ENCODE results near the gene KRTAP10-10. TPM values are rescaled to one million over a fixed set of nuclear protein-coding genes. Genes with fewer than 3 reads are reported as not detected.

KRTAP10-10 gene
- total and polyA plus RNA-seq, 2 donors (not counting 1 experiment from before 2014, with no cell fraction given): not detected

DNA sequence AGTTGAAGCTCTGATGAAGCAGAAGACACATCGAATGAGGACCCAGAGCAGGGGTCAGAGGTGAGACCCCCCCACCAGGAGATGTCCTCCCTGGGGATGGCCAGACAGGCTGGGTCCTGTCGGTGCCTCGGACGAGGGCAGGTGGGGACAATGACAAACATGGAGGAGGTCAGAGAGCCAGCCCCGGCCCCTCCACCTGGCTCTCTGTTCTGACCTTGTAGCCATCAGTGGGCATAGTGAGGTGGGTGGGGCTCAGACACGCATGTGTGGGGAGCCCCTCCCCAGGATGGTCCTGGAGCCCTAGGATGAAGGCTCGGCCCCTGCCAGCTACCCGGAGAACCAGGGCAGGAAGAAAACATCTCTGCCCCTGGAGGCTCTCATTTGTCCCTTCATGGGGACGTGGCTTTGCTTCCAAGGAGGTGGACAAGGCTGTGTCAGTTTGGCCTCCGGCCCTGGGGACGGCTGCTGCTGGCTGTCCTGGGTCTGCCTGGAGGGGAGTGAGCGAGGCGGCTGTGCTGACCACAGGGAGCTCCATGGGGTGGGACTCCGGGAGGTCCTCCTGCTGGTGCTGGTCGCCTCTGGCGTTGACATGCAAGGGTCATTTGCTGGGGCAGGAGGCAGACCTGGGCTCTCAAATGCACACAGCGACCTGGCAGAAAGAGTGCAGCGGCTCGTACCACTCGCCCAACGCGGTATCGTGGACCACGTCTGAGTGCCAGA is 47.4 kb upstream of the KRTAP10-10 start:
- Histone ChIP-seq H3K4me2 (replicated peaks; ENCODE audit: low read depth, low read length, poor library complexity, severe bottlenecking) (no peak overlapping the region), H3K27me3 (replicated peaks in 1 of 4; ENCODE audit: control extremely low read depth in 1 of 4, control insufficient read depth in 3 of 4, insufficient read depth in 4 of 4, low read length in 3 of 4) (peaks cover 0 to 14% (median 3%) of the 10 kb centered on the region in 4 experiments), H3K79me2 (ENCODE audit: control insufficient read depth, insufficient read depth, low read length) (no peaks in the 10 kb centered on the region), H3K27ac (ENCODE audit: low read length in 2 of 2) (no peak overlapping the region), H4K20me1 (ENCODE audit: control insufficient read depth, insufficient read depth, low read length, poor library complexity, severe bottlenecking) (no peaks in the 10 kb centered on the region), H3K9ac (ENCODE audit: low read length) (no peak overlapping the region), H3K36me3 (replicated peaks in 1 of 2; ENCODE audit: control extremely low read depth in 1 of 2, control insufficient read depth in 1 of 2, extremely low read depth in 1 of 2, insufficient read depth in 2 of 2, low read length in 1 of 2) (no peaks in the 10 kb centered on the region), H3K4me3 (ENCODE audit: control extremely low read depth in 1 of 5, extremely low read depth in 1 of 5, insufficient read depth in 1 of 5, low read depth in 2 of 5, low read length in 4 of 5) (no peak overlapping the region), H3K9me3 (ENCODE audit: control extremely low read depth in 1 of 3, control insufficient read depth in 2 of 3, insufficient read depth in 1 of 3, low read length in 2 of 3) (peaks cover 0 to 4% (median 0%) of the 10 kb centered on the region in 3 donors), H2AFZ (ENCODE audit: insufficient read depth, low read depth, low read length, poor library complexity, severe bottlenecking) (no peak overlapping the region), H3K4me1 (ENCODE audit: control insufficient read depth in 2 of 2, insufficient read depth in 2 of 2, low read length in 2 of 2) (no peaks in the 10 kb centered on the region)
- DNase-seq: no peak
- H3K4me3 Mint-ChIP-seq: no peak overlapping the region
- WGBS (ENCODE audit: insufficient coverage): 88% methylated on average over 24 of the region's 24 CpGs
- intact Hi-C loops (cut with micrococcal nuclease): no loop called here
- TF ChIP-seq, protein P1, sequence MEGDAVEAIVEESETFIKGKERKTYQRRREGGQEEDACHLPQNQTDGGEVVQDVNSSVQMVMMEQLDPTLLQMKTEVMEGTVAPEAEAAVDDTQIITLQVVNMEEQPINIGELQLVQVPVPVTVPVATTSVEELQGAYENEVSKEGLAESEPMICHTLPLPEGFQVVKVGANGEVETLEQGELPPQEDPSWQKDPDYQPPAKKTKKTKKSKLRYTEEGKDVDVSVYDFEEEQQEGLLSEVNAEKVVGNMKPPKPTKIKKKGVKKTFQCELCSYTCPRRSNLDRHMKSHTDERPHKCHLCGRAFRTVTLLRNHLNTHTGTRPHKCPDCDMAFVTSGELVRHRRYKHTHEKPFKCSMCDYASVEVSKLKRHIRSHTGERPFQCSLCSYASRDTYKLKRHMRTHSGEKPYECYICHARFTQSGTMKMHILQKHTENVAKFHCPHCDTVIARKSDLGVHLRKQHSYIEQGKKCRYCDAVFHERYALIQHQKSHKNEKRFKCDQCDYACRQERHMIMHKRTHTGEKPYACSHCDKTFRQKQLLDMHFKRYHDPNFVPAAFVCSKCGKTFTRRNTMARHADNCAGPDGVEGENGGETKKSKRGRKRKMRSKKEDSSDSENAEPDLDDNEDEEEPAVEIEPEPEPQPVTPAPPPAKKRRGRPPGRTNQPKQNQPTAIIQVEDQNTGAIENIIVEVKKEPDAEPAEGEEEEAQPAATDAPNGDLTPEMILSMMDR (IDR thresholded peaks at IDR 0.05): no peak
- no peak for TF ChIP-seq EZH2 (IDR thresholded peaks at IDR 0.05; ENCODE audit: borderline replicate concordance, insufficient read depth, low read depth, low read length, poor library complexity, severe bottlenecking)
- H3K27me3 Mint-ChIP-seq: peaks cover 43% of the 10 kb centered on the region
- H3K9me3 Mint-ChIP-seq (ENCODE audit: insufficient read depth): peaks cover 2% of the 10 kb centered on the region
- H3K4me1 Mint-ChIP-seq: no peaks in the 10 kb centered on the region
- ATAC-seq (ENCODE audit: low read depth): no peak
- ChIA-PET CTCF (no interaction called here), POLR2A (no interaction called here)
- no peak overlapping the region for H3K27ac Mint-ChIP-seq

DNA sequence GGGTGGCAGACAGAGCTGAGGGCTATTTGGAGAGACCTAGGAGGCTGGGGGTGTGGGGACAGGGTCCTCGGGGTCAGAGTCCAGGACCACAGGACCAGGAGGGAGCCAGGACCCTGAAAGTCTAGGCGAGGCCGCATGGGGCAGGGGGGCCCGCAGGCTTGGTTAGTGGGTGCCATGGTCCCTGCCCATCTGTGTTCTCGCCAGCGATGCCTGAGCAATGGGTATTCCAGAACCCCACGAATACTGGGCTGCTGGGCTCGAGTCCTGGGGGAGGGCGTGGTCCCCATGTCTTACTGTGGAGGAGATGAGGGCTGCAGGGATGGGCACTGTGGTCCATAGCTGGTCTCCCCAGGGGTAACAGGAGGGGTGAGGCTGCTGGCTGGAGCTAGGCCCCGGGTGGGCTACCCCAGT is 46.8 kb upstream of the KRTAP10-10 start:
- ATAC-seq (ENCODE audit: low read depth): no peak
- Histone ChIP-seq H3K9ac (ENCODE audit: low read length) (no peak overlapping the region), H3K27me3 (replicated peaks in 1 of 4; ENCODE audit: control extremely low read depth in 1 of 4, control insufficient read depth in 3 of 4, insufficient read depth in 4 of 4, low read length in 3 of 4) (peaks cover 0 to 11% (median 3%) of the 10 kb centered on the region in 4 experiments), H3K79me2 (ENCODE audit: control insufficient read depth, insufficient read depth, low read length) (no peaks in the 10 kb centered on the region), H2AFZ (ENCODE audit: insufficient read depth, low read depth, low read length, poor library complexity, severe bottlenecking) (no peak overlapping the region), H3K4me1 (ENCODE audit: control insufficient read depth in 2 of 2, insufficient read depth in 2 of 2, low read length in 2 of 2) (no peaks in the 10 kb centered on the region), H3K4me2 (replicated peaks; ENCODE audit: low read depth, low read length, poor library complexity, severe bottlenecking) (no peak overlapping the region), H3K4me3 (ENCODE audit: control extremely low read depth in 1 of 5, extremely low read depth in 1 of 5, insufficient read depth in 1 of 5, low read depth in 2 of 5, low read length in 4 of 5) (no peak overlapping the region), H3K27ac (ENCODE audit: low read length in 2 of 2) (no peak overlapping the region), H3K9me3 (ENCODE audit: control extremely low read depth in 1 of 3, control insufficient read depth in 2 of 3, insufficient read depth in 1 of 3, low read length in 2 of 3) (peaks cover 0 to 4% (median 0%) of the 10 kb centered on the region in 3 donors), H3K36me3 (replicated peaks in 1 of 2; ENCODE audit: control extremely low read depth in 1 of 2, control insufficient read depth in 1 of 2, extremely low read depth in 1 of 2, insufficient read depth in 2 of 2, low read length in 1 of 2) (no peaks in the 10 kb centered on the region), H4K20me1 (ENCODE audit: control insufficient read depth, insufficient read depth, low read length, poor library complexity, severe bottlenecking) (no peaks in the 10 kb centered on the region)
- POLR2A ChIA-PET: no interaction called here
- peaks cover 38% of the 10 kb centered on the region for H3K27me3 Mint-ChIP-seq
- intact Hi-C loops (cut with micrococcal nuclease): no loop called here
- no peak overlapping the region for H3K4me3 Mint-ChIP-seq
- no peak overlapping the region for H3K27ac Mint-ChIP-seq
- no peak for TF ChIP-seq EZH2 (IDR thresholded peaks at IDR 0.05; ENCODE audit: borderline replicate concordance, insufficient read depth, low read depth, low read length, poor library complexity, severe bottlenecking)
- TF ChIP-seq, protein P1 (IDR thresholded peaks at IDR 0.05): no peak
- no peak for DNase-seq
- H3K9me3 Mint-ChIP-seq (ENCODE audit: insufficient read depth): peaks cover 2% of the 10 kb centered on the region
- WGBS (ENCODE audit: insufficient coverage): 65% methylated on average over 7 of the region's 10 CpGs
- H3K4me1 Mint-ChIP-seq: no peaks in the 10 kb centered on the region
- CTCF ChIA-PET: no interaction called here

Data from B cell (primary cell).